Posterior cingulate gyrus (tissue), 11 donors: ENCODE data around the gene DUSP28.

ENCODE experiments used
- DNase-seq, 10 donors: peaks; one replicate each; pipeline versions ENCODE4 v3.0.0 to v3.0.0-alpha.2; 2020 to 2021; ENCODE audit warnings: mixed read lengths in 3 of 10
- intact Hi-C: fragments of 100-400 bp; cut with DNase I; formaldehyde crosslinking; loops from one replicate; pipeline ENCODE4 v1.15.1; 2023

Gene DUSP28

DNA sequence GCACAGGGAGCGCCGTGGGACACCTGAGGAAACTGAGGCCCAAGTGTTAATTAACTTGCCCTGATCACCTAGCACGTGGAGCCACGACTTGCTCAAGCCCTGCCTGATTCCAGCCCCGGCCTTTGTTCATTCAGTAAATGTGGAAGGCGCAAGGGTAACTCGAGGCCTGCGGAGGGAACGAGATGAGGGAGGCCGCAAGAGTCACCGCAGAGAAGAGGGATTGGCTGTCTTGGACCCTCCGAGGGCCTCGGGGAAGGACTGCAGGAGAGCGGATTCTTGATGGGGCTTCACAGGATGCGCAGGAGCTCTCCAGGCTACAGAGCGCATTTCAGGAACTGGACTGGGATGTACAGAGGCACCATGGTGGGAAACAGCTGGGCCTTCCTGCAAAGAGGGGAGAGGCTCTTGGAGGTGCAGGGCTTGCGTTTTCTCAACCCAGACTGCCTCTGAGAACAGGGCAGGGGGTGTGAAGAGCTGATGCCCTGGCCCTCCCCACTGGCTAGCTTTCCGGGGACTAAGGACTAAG, 1.9 kb upstream of the DUSP28 start:
- intact Hi-C loops, result no loop called here
- no peak for DNase-seq

- intact Hi-C loops, result no loop called here
- peak in 1 of 10 donors; percentile 22 for DNase-seq
These were observed 871 bp upstream of the DUSP28 start for GRCh38 chr2:240559286-240559685.

DNA sequence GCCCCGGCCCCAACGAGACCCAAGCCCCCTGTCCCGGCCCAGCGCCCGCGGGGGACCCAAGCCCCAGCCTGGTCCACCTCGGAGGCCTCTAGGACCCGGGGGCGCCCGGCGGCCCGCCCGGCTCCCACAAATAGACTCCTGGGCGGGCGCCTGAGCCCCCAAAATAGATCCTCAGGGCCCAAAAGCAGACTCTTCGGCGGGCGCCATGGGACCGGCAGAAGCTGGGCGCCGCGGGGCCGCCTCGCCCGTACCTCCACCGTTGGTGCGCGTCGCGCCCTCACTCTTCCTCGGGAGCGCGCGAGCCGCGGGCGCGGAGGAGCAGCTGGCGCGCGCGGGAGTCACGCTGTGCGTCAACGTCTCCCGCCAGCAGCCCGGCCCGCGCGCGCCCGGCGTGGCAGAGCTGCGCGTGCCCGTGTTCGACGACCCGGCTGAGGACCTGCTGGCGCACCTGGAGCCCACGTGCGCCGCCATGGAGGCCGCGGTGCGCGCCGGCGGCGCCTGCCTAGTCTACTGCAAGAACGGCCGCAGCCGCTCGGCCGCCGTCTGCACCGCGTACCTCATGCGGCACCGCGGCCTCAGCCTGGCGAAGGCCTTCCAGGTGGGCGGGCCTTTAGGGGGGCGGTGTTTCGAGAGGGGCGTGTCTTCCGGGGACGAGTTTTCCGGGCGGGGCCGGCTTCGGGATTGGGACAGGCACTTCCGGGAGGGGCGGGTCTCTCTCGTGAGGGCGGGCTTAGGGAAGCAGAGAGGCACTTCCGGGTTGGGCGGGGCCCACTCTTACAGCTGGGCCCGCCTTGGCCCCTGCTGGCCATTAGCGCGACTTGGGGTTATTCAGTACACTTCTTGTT, 545 bp downstream of the DUSP28 start:
- DNase-seq, result peak; percentile 99 to 100 (median 100)
- intact Hi-C loops, result loop anchor here (1.0 to 10.0 kb wide), 2 partner anchors 26 to 264 kb away; partner anchors contain the start of genes CAPN10 and KIF1A

DNA sequence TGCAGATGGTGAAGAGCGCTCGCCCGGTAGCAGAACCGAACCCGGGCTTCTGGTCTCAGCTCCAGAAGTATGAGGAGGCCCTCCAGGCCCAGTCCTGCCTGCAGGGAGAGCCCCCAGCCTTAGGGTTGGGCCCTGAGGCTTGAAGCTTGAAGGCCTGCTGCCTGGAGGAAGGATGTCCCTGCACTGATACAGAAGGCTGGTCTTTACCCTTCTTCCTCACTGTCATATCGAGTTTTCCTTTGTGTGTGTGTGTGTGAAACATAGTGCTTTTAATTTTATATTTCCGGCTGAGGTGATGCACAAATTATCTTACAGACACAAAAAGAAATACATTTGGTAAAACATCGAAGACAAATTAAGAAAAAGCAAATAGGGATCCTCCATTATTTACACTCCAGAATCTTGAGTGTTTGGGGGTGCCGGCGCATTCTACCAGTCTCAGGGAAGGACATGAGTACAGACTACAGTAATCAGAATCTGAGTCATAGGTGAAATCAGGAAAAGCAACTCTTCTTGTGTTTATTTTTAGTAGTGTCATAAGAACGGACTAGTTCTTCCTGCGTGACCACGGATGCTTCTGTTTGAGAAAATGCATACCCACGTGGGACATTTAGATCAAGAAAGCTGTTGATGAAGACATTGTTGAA, 1.3 kb downstream of the DUSP28 start:
- intact Hi-C loops, result loop anchor here (1.0 to 10.0 kb wide), 2 partner anchors 25 to 263 kb away; partner anchors contain the start of genes CAPN10 and KIF1A
- peak in 1 of 10 donors; percentile 7 for DNase-seq

- DNase-seq, result peak in 1 of 10 donors; percentile 57
- intact Hi-C loops, result loop anchor here (10.0 kb wide), 1 partner anchor 262 kb away; the partner anchor contains the start of gene KIF1A
These were observed 3.1 kb downstream of the DUSP28 start for GRCh38 chr2:240563231-240563630.

DNA sequence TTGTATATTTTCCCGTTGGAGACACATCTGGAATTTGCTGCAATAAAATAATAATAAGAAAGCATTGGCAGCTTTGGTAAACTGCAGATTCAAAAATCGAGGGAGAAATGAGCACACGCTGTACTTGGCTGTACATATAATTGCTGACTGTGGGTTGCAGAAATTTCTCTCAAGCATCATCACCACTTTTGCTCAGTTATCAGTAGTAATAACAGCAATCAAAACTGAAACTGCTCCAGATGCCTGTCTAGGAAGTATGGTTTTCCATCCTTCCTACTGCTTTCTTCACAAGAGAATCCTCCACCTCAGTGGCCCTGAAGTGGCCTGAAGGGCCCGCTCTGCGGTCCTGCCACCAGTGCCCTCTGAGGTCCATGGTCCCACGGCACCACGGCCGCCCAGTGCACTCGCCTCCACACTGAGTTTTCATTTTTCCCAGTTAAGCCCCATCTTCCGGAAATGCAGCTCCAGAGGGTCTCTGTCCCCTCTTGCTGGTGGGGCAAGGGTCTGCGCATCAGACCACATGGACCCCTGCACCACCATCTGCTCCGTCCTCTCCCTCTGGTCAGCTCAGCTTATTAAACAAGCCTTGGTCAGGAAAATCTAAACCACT, 3.9 kb downstream of the DUSP28 start:
- intact Hi-C loops, result loop anchor here (10.0 kb wide), 1 partner anchor 261 kb away; the partner anchor contains the start of gene KIF1A
- peak in 2 of 10 donors; percentile 50 to 67 for DNase-seq

DNA sequence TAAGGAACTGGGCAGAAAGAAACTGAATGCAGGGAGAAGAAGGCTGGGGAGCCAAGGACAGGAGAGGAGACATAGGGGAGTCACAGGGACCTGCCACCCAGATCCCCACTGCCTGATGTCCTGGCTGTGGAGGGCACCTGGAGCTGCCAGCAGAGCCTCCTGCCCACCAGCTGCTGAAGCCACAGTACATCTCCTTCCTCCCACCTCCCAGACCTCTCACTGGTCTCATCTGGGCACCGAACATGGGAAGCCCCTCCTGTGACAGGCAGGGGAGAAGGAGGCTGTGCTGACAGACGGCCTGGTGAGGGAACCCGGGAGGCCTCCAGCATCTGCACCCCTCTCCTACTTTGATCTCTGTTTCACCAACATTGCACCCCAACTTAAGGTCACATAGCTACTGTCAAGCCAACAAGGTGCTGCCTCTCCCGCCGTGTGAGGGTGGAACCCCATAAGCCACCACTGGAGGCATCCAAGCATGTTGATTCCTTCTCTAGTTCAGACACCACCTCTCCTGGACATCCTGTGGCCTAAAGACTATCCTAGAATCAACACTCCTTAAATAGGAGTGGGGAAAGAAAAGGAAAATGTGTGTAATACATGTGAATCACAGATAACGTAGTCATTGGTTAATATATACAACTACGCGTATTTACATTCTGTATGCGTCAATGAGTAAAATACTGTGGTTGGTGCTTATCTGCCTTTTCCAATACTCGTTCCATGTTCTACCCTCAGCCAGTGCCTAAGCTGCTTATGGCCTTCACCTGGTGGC, 4.6 kb downstream of the DUSP28 start:
- DNase-seq, result peak in 1 of 10 donors; percentile 52
- intact Hi-C loops, result loop anchor here (10.0 kb wide), 1 partner anchor 260 kb away; the partner anchor contains the start of gene KIF1A

DNA sequence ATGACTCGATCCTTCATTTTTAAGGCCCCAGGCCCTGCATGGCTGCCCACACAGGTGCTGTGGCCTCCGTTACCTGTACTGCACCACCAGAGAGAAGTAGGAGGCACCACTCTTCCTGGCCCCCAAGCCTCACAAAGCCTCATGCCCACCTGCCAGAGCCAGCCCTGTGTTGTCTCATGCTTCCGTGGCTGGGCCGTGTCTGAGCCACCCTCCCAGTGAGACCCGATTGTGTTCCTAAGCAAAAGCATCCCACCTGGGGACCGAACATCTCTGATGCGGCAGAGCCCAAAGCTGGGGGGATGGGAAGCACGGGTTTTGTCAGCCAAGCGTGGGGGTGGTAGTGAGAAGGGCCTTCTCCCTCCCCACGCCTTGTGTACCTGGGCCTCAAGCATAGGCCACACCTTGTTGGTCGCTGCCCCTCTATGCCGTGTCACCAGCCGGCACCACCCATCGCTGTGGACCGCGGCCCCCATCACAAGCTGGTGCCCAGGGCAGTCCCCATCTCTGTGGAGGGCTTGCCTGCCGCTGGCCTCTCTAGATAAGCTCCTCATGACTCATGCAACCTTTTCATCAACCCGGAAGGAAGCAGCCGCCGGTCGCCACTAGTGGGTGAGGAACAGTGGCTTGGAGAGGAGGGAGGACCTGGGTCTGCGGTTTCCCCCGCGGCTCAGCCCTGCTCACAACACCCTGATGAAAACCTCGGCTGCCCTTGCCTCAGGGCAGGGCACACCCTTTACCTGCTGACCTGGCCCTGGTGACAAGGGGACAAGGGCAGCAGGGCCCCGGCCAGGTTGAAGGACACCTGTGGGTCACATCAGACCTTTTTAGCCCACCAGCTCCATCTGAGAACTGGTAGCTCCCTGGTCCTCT, 5.4 kb downstream of the DUSP28 start:
- intact Hi-C loops, result loop anchor here (10.0 kb wide), 1 partner anchor 259 kb away; the partner anchor contains the start of gene KIF1A
- DNase-seq, result peak in 5 of 10 donors; percentile 11 to 87 (median 24)

DNA sequence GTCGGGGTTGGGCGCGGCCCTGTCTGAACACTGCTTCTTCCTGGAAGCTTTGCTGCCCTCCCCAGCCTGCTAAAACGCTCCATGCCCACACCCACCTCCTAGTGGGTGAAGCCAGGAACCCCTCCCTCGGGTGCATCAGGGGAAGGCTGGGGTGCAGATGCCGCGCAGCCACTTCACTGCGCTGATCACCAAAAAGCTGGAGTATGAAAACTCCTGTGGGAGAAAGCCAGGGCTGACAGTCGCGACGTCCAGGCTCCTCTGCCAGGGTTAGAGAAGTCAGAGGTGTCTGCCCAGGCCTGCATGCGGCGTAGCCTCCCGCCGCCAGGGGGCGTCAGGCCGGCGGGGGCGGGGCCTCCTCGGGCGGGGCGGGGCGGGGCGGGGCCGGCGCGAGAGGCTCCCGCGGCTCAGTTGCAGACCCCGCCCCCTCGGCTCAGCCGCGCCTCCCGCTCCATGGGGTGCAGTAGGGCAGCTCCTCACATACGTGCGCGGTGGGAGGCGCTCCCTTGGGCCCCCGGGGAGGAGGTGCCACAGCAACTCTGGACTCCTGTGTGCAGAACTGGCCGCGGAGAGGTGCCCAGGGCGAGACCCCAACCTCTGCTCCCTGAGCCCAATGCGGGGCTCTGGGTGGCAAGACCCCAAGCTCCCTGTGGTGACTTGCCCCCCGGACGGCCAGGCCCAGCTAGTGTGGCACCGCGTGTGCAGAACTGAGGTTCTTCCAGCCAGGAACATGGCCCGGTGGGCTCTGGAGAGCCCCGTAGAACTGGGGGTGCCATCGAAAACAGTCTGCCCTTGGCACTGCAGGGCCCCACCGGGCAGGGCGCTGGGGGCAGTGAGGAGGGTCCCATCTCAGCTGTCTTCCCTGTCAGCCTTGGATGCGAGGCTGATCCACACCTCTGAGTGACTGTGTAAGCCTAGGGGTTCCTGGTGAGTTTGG, 6.3 kb downstream of the DUSP28 start:
- DNase-seq, result peak; percentile 71 to 99 (median 88)
- intact Hi-C loops, result loop anchor here (10.0 kb wide), 1 partner anchor 258 kb away; the partner anchor contains the start of gene KIF1A

- intact Hi-C loops, result loop anchor here (10.0 kb wide), 1 partner anchor 257 kb away; the partner anchor contains the start of gene KIF1A
- peak in 6 of 10 donors; percentile 2 to 88 (median 44) for DNase-seq
These were observed 7.1 kb downstream of the DUSP28 start for GRCh38 chr2:240567137-240567871.

DNA sequence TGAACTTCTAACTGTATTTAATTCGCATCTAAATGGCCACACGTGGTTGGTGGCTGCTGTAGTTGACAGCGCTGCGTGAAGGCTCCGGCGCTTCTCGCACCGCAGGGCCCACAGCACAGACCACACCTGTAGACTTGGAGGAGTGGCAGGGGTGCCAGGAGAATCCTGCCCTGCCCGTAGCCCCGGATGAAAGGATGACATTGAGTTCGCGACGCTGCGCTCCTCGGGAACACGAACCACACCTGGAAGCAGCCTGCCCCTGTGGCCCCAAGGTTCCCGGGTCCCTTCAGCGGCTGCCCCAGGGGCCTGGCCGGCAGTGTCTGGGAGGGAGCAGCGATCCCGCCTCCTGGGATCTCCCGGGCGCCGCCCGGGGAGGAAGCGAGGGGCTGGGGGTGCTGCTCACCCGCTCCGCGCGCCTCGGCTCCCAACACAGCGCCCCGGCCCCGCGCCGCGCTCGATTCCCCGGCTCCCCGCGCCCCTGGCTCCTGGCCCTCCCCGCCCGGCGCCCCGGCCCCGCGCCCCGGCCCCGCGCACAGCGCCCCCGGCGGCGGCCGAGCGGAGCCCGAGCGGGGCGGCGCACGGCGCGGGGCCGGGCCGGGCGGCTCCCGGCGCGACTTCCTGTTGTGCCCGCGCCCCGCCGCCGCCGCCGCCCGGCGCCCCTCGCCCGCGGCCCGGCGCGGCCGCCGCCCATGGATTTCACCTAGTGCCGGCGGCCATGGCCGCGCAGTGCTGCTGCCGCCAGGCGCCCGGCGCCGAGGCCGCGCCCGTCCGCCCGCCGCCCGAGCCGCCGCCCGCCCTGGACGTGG, 7.9 kb downstream of the DUSP28 start, which contains the start of gene RNPEPL1:
RNPEPL1 (plus strand) TSS at position 613 of the 806 bp plus-strand sequence; CDS start at position 716, 103 bp downstream.
- intact Hi-C loops, result loop anchor here (10.0 kb wide), 1 partner anchor 257 kb away; the partner anchor contains the start of gene KIF1A
- peak in 7 of 10 donors; percentile 16 to 85 (median 57) for DNase-seq

DNA sequence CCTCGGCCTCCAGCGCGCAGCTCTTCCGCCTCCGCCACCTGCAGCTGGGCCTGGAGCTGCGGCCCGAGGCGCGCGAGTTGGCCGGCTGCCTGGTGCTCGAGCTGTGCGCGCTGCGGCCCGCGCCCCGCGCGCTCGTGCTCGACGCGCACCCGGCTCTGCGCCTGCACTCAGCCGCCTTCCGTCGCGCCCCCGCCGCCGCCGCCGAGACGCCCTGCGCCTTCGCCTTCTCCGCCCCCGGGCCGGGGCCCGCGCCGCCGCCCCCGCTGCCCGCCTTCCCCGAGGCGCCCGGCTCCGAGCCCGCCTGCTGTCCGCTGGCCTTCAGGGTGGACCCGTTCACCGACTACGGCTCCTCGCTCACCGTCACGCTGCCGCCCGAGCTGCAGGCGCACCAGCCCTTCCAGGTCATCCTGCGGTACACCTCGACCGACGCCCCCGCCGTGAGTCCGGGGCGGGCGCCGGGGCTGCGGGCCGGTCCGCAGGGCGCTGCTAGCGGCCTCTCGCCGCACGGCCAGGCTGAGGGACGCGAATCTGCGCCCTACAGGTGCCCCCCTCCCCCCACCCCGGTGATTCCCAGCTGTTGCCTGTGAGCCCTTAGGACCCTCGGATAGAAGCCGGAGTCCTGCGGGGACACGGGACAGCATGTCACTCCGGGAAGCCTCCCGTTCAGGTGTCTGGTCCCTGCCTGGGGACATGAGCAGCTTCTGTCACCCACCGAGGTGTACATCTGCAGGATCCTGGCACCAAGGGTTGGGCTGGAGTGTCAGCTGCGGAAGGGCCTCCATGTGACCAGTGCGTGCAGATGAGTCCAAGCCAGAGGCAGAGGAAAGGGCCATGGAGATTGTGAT, 8.7 kb downstream of the DUSP28 start:
- DNase-seq, result peak; percentile 46 to 94 (median 64)
- intact Hi-C loops, result loop anchor here (10.0 kb wide), 1 partner anchor 256 kb away; the partner anchor contains the start of gene KIF1A

GRCh38 chr2:240569523-240569997, 9.4 kb downstream of the DUSP28 start:
- intact Hi-C loops, result loop anchor here (10.0 kb wide), 1 partner anchor 255 kb away; the partner anchor contains the start of gene KIF1A
- no peak for DNase-seq

DNA sequence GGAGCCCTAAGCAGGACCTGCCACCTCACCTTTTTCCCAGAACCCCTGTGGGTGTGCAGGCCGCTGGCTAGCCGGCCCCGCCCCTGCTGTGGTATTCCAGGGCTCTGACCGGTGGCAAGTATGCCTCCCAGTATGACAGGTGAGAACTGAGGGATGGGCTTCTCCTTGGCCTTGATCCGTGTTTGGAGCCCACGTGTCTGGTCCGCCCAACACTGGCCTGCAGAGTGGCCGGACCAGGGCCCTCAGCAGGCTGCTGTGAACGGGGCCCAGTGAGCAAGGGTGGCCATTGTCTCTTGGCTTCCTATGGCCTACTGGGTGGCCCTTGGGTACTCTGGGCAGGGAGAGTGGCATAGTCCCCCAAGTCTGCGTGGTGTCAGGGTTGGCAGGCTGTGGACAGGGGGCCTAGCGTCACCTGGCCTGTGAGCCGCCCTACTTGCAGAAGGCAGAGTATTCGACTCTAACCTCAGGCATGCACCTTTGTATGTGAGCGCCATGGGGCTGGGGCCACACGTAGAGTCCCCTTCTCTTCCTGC, 9.9 kb downstream of the DUSP28 start:
- peak in 4 of 10 donors; percentile 5 to 66 (median 38) for DNase-seq

More for the DNA sequence above, 9.9 kb downstream of the DUSP28 start:
- intact Hi-C loops, result loop anchor here (10.0 kb wide), 1 partner anchor 255 kb away; the partner anchor contains the start of gene KIF1A
